ENCODE measurements around the gene TAF4B.
"Not testable (repeated sequence)": the region's sequence is repeated elsewhere in the genome, so short reads cannot be mapped to it uniquely, and the experiment has no call there.

TAF4B gene

GRCh38 chr18:26434887-26435286 lies 208.6 kb downstream of the TAF4B start:
- no peak for DNase-seq

DNA sequence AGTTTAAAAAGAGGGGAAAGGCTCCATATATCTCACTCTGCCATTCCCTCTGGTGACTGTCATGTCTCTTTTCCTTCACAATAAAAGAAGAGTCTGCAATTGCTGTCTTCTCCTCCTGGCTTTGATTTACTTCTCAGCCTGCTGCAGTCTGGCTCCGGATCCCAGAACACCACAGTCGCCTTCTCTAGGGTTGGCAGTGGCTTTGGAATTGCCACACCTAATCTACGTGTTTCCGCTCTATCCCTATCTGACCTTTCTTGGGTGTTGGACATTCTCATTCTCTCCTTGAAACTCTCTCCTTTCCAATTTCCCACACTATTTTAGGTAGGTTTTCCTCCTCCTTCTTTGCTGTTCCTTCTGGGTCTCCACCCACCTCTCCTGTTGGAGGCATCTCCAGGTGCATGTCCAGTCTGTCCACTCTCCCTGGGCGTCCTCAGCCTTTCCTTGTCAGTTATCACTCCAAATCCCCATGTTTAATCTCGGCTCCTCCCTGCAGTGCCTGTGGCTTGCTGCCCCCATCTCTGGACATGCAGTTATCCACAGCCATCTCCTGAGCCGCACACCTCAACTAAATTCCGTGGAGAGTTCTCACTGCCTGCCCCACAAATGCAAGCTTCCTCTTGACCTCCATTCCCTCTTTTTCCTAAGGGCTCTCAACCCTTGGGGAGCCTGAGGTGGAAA lies 209.3 kb downstream of the TAF4B start:
- DNase-seq: no peak

DNA sequence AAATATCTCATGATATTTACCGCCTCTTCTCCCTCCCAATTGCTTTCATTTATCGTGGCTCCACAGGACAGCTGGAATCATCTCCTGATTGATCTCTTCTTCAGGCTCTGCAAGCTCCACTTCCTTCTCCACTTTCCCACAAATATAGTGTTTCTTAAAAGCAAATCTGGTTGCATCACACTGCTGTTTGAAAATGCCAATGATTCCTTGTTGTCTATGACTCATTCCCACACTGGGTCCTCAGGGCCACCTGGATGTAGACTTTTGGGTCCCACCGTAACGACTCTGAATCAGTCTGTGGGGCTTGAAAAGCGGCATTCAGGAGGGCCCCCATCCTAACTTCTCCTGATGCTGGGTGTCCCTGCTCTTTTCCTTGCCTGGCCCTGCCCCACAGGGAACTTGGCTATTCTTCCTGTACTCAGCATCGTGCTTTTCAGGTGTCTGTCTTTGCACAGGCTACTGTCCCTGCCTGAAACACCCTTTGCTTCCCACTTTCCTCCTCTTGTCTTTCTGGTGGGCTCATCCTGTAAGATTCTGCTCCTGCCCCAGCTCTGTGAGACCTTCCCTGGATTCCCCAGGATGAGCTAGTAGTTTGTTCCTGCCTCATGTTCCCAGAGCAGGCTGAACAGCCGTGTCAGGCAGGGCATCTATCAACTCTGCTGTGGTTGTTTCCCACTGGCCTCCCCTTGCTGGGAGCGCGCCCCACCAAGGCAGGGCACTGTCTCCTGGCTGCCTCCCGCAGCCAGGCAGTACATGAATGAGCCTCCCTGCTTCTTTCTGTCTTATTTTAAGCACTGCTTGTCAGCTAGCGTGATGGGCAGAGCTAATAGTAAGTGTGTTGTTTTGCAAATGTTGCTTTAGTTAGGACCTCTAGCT lies 210.2 kb downstream of the TAF4B start:
- DNase-seq: no peak

- DNase-seq: not testable (repeated sequence)
Observed at GRCh38 chr18:26437634-26438033, 211.4 kb downstream of the TAF4B start.

DNA sequence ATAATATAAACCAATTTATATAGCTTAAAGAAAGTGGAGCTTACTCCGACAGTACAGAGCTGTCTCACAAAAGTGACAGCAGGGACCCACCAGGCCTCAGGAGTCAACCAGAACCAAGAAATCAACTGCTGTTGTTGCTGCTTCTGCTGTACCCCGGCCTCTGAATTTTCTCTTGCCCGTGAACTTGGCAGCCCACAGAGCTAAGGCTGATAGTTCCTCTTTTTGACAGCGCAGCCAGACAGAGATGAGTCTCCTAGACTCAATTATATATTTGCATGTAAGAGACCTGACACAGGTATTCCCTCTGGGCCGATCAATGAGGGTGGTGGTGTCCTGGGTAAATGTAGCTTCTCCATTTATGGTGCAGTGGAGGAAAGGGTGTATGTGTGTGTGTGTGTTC lies 212.7 kb downstream of the TAF4B start:
- DNase-seq: no peak

DNA sequence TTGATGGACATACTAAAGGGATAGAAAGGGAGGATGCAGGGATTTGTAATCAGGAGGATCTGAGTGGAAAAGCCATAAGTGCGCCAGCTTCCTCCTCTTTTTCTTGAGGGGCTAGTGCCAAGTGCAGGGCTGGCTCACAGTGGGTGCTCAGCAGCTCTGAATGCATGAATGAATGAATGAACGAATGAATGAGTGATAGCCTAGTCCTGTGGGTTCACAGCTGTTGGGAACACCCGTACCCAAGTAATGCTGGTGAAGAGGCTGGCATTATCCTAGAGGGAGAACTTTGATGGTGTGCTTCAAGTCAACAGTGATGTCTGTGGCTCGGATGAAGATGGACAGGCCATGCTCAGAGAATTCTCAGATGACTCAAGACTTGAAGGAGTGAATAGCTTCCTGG lies 213.3 kb downstream of the TAF4B start:
- no peak for DNase-seq

DNA sequence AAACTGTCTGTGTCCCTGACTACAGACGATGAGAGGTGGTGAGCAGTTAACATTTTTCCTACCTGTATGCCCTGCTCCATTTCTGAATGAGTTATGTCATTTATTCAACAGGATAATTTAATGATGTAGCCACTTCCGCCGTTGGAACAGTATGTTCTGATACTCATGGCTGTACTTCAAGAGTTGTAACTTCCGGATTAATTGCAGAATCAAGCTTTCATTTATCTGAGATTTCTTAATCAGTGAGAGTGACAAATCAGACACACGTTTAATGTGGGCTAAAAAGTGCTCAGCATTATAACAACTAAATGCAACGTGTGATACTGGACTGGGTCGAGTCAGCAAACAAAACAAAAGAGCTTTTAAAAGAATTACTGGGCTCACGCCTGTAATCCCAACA lies 214.4 kb downstream of the TAF4B start:
- no peak for DNase-seq

All from NCI-H748 treated with DMSO at 0.1 percent for 48 hours (cell line).